ENCODE data around the gene STX3. TPM values are rescaled to one million over a fixed set of nuclear protein-coding genes. Genes with fewer than 3 reads are reported as not detected.

Gene STX3
- total RNA-seq, 2 donors from 2014 or later, result 10.3 to 18.1 TPM

DNA sequence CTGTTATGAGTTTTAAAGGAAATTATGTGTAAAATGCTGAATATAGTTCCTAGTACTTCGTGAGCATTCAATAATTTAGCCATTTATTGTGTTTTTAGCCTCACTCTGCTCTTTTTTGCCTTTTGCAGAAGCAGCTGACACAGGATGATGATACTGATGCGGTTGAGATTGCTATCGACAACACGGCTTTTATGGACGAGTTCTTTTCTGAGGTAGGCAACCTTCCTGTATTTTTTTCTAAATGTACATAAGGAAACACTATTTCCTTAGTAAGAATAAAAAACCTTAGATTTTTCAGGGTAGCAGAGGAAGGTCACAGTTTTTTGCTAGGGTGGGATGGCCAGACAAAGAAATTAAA is 17.9 kb downstream of the STX3 start:
- H3K4me1 ChIP-seq, result peaks cover 0 to 25% of the 10 kb centered on the region in 2 donors
- H3K9me3 ChIP-seq, result no peaks in the 10 kb centered on the region
- DNase-seq (ENCODE audit: low spot score), result no peak
- peaks cover 8% of the 10 kb centered on the region for H3K36me3 ChIP-seq
- no peaks in the 10 kb centered on the region for H3K27me3 ChIP-seq
- TF ChIP-seq CTCF (IDR thresholded peaks at IDR 0.05), result no peak
- H3K27ac ChIP-seq, result peak overlapping the region in 1 of 2 donors; percentile 60
- no peak overlapping the region for H3K4me3 ChIP-seq

GRCh38 chr11:59776210-59777066 is 21.3 kb downstream of the STX3 start:
- H3K4me3 ChIP-seq, result no peak overlapping the region
- H3K36me3 ChIP-seq, result peaks cover 8% of the 10 kb centered on the region
- DNase-seq (ENCODE audit: low spot score), result no peak
- H3K27me3 ChIP-seq, result no peaks in the 10 kb centered on the region
- no peaks in the 10 kb centered on the region for H3K9me3 ChIP-seq
- H3K27ac ChIP-seq, result no peak overlapping the region
- H3K4me1 ChIP-seq, result peaks cover 0 to 15% of the 10 kb centered on the region in 2 donors
- no peak for TF ChIP-seq CTCF (IDR thresholded peaks at IDR 0.05)

DNA sequence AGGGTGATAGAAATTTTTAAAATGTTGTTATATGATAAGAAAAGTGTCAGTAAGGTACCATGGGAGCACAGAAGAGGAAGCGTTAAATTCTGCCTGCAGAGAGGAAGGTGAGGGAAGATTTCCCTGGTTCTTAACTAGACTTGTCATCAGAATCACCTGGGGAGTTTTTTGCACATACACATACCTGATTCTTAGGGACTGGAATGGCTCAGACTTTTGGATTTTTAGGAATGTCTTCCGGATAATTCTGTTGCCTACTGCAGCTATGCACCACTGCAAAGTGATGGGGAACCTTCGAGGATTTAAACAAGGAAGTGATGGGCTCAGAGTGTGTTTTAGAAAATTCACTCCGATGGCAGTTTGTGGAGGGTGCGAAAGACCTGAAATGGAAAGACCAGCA is 21.9 kb downstream of the STX3 start:
- no peaks in the 10 kb centered on the region for H3K27me3 ChIP-seq
- H3K27ac ChIP-seq, result no peak overlapping the region
- no peaks in the 10 kb centered on the region for H3K9me3 ChIP-seq
- DNase-seq (ENCODE audit: low spot score), result no peak
- H3K36me3 ChIP-seq, result peaks cover 8% of the 10 kb centered on the region
- peaks cover 0 to 9% of the 10 kb centered on the region in 2 donors for H3K4me1 ChIP-seq
- TF ChIP-seq CTCF (IDR thresholded peaks at IDR 0.05), result no peak
- no peak overlapping the region for H3K4me3 ChIP-seq

DNA sequence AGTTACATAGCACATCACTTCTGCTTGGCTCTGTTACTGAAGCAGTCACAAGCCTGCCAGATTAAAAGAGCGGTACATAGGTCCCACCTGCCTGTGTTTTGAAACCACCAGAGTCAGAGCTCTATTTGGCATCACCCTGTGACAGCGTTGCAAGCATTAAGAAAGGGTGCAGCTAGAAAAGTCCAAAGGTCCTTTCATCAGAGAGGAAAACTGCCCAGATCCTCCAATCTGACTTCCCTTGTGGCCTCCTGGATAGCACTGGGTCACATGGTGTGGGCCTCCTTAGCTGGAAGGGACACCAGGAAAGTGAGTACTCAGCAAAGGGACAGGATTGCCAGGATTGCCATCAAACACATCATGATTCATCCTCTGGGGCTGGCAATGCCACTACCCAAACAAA is 22.9 kb downstream of the STX3 start:
- H3K36me3 ChIP-seq, result peaks cover 8% of the 10 kb centered on the region
- no peaks in the 10 kb centered on the region for H3K9me3 ChIP-seq
- no peak for DNase-seq (ENCODE audit: low spot score)
- no peak overlapping the region for H3K4me3 ChIP-seq
- no peak for TF ChIP-seq CTCF (IDR thresholded peaks at IDR 0.05)
- H3K27ac ChIP-seq, result no peak overlapping the region
- peaks cover 0 to 8% of the 10 kb centered on the region in 2 donors for H3K4me1 ChIP-seq
- H3K27me3 ChIP-seq, result no peaks in the 10 kb centered on the region

DNA sequence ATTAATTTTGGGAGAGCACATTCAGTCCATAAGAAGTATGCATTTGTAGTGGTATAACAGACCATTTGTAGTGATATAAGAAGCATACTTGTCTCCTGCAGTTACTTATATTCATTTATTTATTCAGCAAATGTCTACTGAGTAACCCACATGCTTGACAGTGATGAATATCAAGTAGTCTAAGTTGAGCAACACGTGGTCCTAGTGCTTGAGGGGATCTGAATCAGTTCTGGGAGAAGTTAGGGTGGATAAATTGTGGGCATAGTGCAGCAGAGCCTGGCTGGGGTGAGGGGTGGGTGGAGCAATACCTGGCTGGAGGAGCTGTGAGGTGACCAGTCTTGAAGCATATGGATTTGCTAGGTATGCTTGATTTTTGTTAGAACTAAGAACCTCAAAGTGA is 24.3 kb downstream of the STX3 start:
- H3K27ac ChIP-seq, result no peak overlapping the region
- no peaks in the 10 kb centered on the region for H3K9me3 ChIP-seq
- peaks cover 0 to 8% of the 10 kb centered on the region in 2 donors for H3K4me1 ChIP-seq
- H3K4me3 ChIP-seq, result no peak overlapping the region
- DNase-seq (ENCODE audit: low spot score), result no peak
- H3K36me3 ChIP-seq, result peaks cover under 1% of the 10 kb centered on the region
- no peaks in the 10 kb centered on the region for H3K27me3 ChIP-seq
- TF ChIP-seq CTCF (IDR thresholded peaks at IDR 0.05), result no peak

GRCh38 chr11:59782080-59782479 is 26.9 kb downstream of the STX3 start:
- DNase-seq (ENCODE audit: low spot score), result no peak
- Histone ChIP-seq H3K27me3 (no peaks in the 10 kb centered on the region), H3K9me3 (no peaks in the 10 kb centered on the region), H3K27ac (no peak overlapping the region), H3K4me1 (peaks cover 0 to 16% of the 10 kb centered on the region in 2 donors), H3K36me3 (no peaks in the 10 kb centered on the region), H3K4me3 (no peak overlapping the region)
- TF ChIP-seq CTCF (IDR thresholded peaks at IDR 0.05), result no peak

All from right atrium auricular region (tissue), 2 donors.